ENCODE results near the gene APRT. TPM values are rescaled to one million over a fixed set of nuclear protein-coding genes. Genes with fewer than 3 reads are reported as not detected.

APRT gene
- total and polyA plus RNA-seq, 9 of the 15 experiments (the other 6 are each of a cell fraction or from before 2014, with no cell fraction given): 41.7 to 409 (median 146) TPM

GRCh38 chr16:88768071-88768783 lies 43.5 kb downstream of the APRT start (continued):
- TF ChIP-seq CUX1 (CRISPR knock-in tag; IDR thresholded peaks at IDR 0.05): no peak
- TF ChIP-seq ZNF449 (CRISPR knock-in tag; IDR thresholded peaks at IDR 0.05): no peak
- no peak for TF ChIP-seq STAG1 (CRISPR knock-in tag; IDR thresholded peaks at IDR 0.05; ENCODE audit: borderline replicate concordance)
- no peak for TF ChIP-seq ZNF699 (CRISPR knock-in tag; IDR thresholded peaks at IDR 0.05; ENCODE audit: insufficient replicate concordance)
- no peak for TF ChIP-seq NCOA2 (IDR thresholded peaks at IDR 0.05; ENCODE audit: partially characterized antibody in 2 of 2)
- no peak for TF ChIP-seq GABPA (tag; conservative IDR thresholded peaks at IDR 0.05; ENCODE audit: low read depth)
- TF ChIP-seq ARID3A (IDR thresholded peaks at IDR 0.05; ENCODE audit: borderline replicate concordance, low read depth, low read length): no peak
- TF ChIP-seq ZNF717 (CRISPR knock-in tag; IDR thresholded peaks at IDR 0.05): no peak
- no peak for TF ChIP-seq SRSF9 (IDR thresholded peaks at IDR 0.05; ENCODE audit: borderline replicate concordance, low read depth, low read length)
- no peak for TF ChIP-seq ARID1B (IDR thresholded peaks at IDR 0.05)
- TF ChIP-seq CREB1 (IDR thresholded peaks at IDR 0.05): no peak
- no peak for TF ChIP-seq CREB1 (CRISPR knock-in tag; IDR thresholded peaks at IDR 0.05)
- TF ChIP-seq BRD9 (IDR thresholded peaks at IDR 0.05; ENCODE audit: low read depth, partially characterized antibody): no peak
- no peak for TF ChIP-seq ATF1 (CRISPR knock-in tag; IDR thresholded peaks at IDR 0.05)
- no peak for TF ChIP-seq ATF1 (tag; IDR thresholded peaks at IDR 0.05)
- TF ChIP-seq ZNF347 (CRISPR knock-in tag; IDR thresholded peaks at IDR 0.05; ENCODE audit: low read depth): no peak
- TF ChIP-seq ZNF584 (CRISPR knock-in tag; IDR thresholded peaks at IDR 0.05; ENCODE audit: low read depth): no peak
- TF ChIP-seq ZNF124 (CRISPR knock-in tag; IDR thresholded peaks at IDR 0.05): peak; percentile 66; the same call in 1 of the 2 replicates
- TF ChIP-seq PREB (CRISPR knock-in tag; IDR thresholded peaks at IDR 0.05): no peak
